Mucosa of rectum (tissue), 2 donors: Measurements from ENCODE around the gene IGIP.

ENCODE experiments used
- H3K27ac ChIP-seq, 2 donors: one replicate each; pipeline ENCODE4 v1.7.0; 2013; ENCODE audit warnings: inconsistent platforms in 2 of 2, low read depth in 2 of 2, low read length in 2 of 2
- H3K27me3 ChIP-seq, 2 donors: one replicate each; pipeline ENCODE4 v1.7.0; 2013; ENCODE audit warnings: low read length in 2 of 2; ENCODE audit not compliant: control insufficient read depth in 2 of 2, insufficient read depth in 2 of 2
- H3K36me3 ChIP-seq, 2 donors: one replicate each; pipeline ENCODE4 v1.7.0; 2013; ENCODE audit warnings: low read length in 2 of 2; ENCODE audit not compliant: control insufficient read depth in 2 of 2, insufficient read depth in 2 of 2
- H3K4me1 ChIP-seq, 2 donors: one replicate each; pipeline ENCODE4 v1.7.0; 2013; ENCODE audit warnings: low read length in 2 of 2, mild to moderate bottlenecking in 1 of 2; ENCODE audit not compliant: control insufficient read depth in 2 of 2, insufficient read depth in 2 of 2
- H3K4me3 ChIP-seq, 2 donors: one replicate each; pipeline ENCODE4 v1.7.0; 2013; ENCODE audit warnings: low read length in 2 of 2
- H3K9ac ChIP-seq, 2 donors: one replicate each; pipeline ENCODE4 v1.7.0; 2013; ENCODE audit warnings: low read length in 2 of 2, low read depth in 1 of 2, mild to moderate bottlenecking in 1 of 2
- H3K9me3 ChIP-seq, 2 donors: one replicate each; pipeline ENCODE4 v1.7.0; 2013; ENCODE audit warnings: low read length in 2 of 2; ENCODE audit not compliant: control insufficient read depth in 2 of 2
- donor health status: healthy.
- donor health status: Normal muscosa, but diverticular disease.

The IGIP gene

DNA sequence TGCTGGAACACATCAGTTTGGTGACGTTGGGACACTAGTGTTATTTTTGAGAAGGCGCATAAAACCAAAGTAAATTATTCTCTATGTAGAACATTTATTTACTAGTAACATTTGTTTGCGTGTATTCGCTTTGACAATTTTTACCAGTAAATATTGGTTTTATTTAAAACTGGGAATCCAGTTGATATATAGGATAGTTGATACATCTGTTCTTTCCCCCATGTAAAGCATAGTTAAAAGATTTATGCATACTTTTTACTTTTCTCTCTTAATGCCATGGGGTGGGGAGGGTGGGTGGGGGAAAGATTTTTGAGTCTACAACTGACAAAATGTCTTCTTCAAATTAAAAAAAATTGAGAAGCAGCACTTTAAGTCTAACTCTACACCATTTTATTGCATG is at the start of gene IGIP:
Gene IGIP, plus strand, starts transcription at position 301 of the 400 bp plus-strand sequence. CDS start 2,540 bp downstream, outside the sequence.
- no peak within 1 kb of the TSS for H3K9ac ChIP-seq
- H3K36me3 ChIP-seq, result no peaks in the 10 kb centered on the region
- H3K27ac ChIP-seq, result no peak within 1 kb of the TSS
- no peaks in the 10 kb centered on the region for H3K9me3 ChIP-seq
- no peak within 1 kb of the TSS for H3K4me3 ChIP-seq
- no peaks in the 10 kb centered on the region for H3K4me1 ChIP-seq
- H3K27me3 ChIP-seq, result no peaks in the 10 kb centered on the region

DNA sequence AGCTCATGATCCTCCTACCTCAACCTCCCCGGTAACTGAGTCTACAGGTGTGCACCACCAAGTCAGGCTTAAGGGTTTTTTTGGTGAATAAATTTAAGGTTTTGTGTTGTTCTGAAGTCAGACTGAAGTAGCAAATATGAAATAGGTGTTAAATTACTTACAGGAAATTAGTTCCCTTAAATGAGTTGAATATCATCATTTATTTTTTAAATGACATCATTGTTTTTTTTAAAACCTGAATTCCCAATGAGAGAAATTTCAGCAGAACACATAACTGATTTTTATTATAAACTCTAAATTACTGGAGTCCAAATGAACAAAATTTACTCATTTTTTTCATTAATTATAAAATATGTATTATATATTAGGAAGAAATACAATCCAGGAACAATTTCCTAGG is 49.6 kb upstream of the IGIP start:
- H3K4me1 ChIP-seq, result no peaks in the 10 kb centered on the region
- H3K9me3 ChIP-seq, result no peaks in the 10 kb centered on the region
- no peaks in the 10 kb centered on the region for H3K36me3 ChIP-seq
- H3K9ac ChIP-seq, result no peak overlapping the region
- H3K27ac ChIP-seq, result no peak overlapping the region
- H3K27me3 ChIP-seq, result no peaks in the 10 kb centered on the region
- no peak overlapping the region for H3K4me3 ChIP-seq

DNA sequence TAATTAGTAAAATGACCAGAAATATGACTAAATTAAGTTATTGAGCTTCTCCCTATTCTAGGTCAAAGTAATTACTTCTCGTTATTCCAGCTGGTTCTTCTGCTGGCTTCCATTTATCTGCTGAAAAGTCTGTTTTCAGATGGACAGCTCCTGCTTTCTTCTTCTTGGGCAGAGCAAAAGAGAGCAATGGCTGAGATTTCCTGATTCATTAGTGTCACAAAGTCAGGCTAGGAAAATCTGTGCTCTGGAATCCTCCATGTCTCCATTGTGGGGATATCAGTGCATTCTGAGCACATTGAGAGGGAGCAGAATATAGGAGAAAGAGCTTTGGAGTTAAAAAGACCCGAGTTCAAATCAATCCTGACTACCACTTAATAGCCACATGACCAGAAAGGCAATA is 48.9 kb upstream of the IGIP start:
- no peak overlapping the region for H3K4me3 ChIP-seq
- no peaks in the 10 kb centered on the region for H3K4me1 ChIP-seq
- no peaks in the 10 kb centered on the region for H3K27me3 ChIP-seq
- no peaks in the 10 kb centered on the region for H3K36me3 ChIP-seq
- no peaks in the 10 kb centered on the region for H3K9me3 ChIP-seq
- no peak overlapping the region for H3K27ac ChIP-seq
- H3K9ac ChIP-seq, result no peak overlapping the region

DNA sequence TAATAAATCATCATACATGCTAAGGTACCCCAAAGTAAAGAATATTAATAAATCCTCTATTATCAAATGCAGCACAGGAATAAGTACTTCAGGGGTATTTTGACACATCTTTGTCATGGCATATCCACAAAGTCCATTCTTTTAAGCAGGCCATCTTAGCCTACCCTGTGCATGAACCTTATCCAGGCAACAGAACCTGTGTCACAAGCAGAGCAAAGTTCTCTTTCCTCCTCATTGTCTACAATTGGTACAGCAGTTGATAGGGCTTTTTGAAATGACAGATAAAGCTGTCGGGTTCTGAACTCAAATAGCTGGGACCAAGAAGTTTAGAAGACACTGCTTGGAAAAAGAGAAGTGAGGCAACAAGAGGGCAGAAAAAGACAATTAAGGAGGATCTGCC is 42.6 kb upstream of the IGIP start:
- H3K27me3 ChIP-seq, result peaks cover 0 to 4% of the 10 kb centered on the region in 2 donors
- H3K36me3 ChIP-seq, result no peaks in the 10 kb centered on the region
- H3K4me1 ChIP-seq, result no peaks in the 10 kb centered on the region
- no peak overlapping the region for H3K27ac ChIP-seq
- H3K9me3 ChIP-seq, result no peaks in the 10 kb centered on the region
- H3K4me3 ChIP-seq, result no peak overlapping the region
- no peak overlapping the region for H3K9ac ChIP-seq

DNA sequence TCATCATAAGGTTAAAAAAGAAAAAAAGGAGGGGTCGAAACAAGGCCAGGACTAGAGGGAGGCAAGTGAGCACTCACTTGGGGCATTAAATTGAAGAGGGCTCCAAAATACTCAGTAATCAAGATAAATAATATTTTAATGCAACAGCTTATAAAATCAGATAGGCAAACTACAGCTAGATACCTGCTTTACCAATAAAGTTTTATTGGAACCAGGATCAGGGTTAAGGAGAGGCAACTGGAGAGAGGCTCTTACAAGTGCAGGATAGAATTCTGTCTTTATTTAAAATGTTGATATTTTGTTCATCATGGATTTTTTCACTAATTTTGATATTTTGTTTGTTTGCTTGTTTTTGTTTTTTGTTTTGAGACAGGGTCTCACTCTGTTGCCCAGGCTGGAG is 42.1 kb upstream of the IGIP start:
- no peaks in the 10 kb centered on the region for H3K36me3 ChIP-seq
- H3K9me3 ChIP-seq, result no peaks in the 10 kb centered on the region
- H3K4me1 ChIP-seq, result no peaks in the 10 kb centered on the region
- H3K27me3 ChIP-seq, result peaks cover 0 to 4% of the 10 kb centered on the region in 2 donors
- no peak overlapping the region for H3K9ac ChIP-seq
- H3K27ac ChIP-seq, result no peak overlapping the region
- no peak overlapping the region for H3K4me3 ChIP-seq

DNA sequence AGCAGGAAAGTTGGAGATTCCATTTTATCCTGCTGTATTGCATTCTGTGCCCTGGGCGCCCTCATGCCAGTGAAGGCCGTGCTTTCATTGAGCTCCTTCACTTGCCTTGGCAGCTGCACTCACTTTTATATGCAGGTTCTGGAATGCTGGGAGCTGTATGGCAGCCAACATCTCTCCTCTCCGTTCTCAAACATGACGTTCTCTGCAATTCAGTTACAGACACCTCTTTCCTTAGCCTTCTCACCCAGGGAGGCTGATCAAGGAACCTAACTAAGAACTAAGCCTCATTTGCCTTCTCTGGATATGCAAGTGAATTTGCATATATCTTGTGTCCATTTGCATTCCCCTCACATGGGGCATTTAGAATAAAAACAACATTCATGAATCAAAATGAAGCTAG is 41.2 kb upstream of the IGIP start:
- Histone ChIP-seq H3K36me3 (no peaks in the 10 kb centered on the region), H3K4me1 (no peaks in the 10 kb centered on the region), H3K27me3 (peaks cover 0 to 4% of the 10 kb centered on the region in 2 donors), H3K9ac (no peak overlapping the region), H3K9me3 (peaks cover 0 to 3% of the 10 kb centered on the region in 2 donors), H3K4me3 (no peak overlapping the region), H3K27ac (no peak overlapping the region)

DNA sequence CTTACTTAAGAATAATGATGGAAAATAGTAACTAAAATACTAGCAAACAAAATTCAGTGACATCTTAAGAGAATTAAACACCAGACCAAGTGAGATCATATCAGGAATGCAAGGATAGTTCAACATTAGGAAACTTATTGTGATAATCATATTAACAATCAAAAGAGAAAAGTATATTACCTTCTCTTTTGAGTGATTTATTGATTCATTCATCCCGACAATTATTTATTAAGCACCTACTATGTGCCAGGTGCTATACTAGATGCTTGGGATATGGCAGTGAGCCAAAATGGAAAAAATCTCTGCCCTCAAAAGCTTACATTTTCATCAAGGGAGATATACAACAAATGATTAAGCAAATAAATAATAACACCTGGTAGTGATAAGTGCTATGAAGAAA is 35.5 kb upstream of the IGIP start:
- Histone ChIP-seq H3K9ac (no peak overlapping the region), H3K36me3 (no peaks in the 10 kb centered on the region), H3K27ac (no peak overlapping the region), H3K4me3 (no peak overlapping the region), H3K4me1 (no peaks in the 10 kb centered on the region), H3K9me3 (peaks cover 8 to 11% of the 10 kb centered on the region in 2 donors), H3K27me3 (peaks cover 0 to 3% of the 10 kb centered on the region in 2 donors)

DNA sequence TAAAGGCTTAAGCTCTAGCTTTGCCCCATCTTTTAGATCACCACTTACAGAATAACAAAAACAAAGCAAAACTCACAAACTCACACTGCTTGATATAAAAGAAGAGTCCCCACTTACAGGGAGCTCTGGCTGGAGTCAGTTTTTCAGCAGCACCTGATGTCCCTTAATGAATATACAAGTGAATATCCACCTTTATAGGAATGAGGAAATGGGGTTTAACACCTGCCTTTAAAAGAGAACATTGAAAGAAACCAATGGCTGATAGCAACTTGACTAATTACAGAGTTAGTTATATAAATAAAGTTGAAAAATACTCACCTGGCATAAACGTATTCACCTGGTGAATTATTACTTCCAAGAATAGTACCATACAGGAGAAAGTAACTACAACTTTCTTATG is 32.6 kb upstream of the IGIP start:
- H3K4me3 ChIP-seq, result no peak overlapping the region
- H3K4me1 ChIP-seq, result no peaks in the 10 kb centered on the region
- H3K27me3 ChIP-seq, result peaks cover 0 to 3% of the 10 kb centered on the region in 2 donors
- H3K27ac ChIP-seq, result no peak overlapping the region
- no peak overlapping the region for H3K9ac ChIP-seq
- no peaks in the 10 kb centered on the region for H3K36me3 ChIP-seq
- H3K9me3 ChIP-seq, result peaks cover 8 to 11% of the 10 kb centered on the region in 2 donors

DNA sequence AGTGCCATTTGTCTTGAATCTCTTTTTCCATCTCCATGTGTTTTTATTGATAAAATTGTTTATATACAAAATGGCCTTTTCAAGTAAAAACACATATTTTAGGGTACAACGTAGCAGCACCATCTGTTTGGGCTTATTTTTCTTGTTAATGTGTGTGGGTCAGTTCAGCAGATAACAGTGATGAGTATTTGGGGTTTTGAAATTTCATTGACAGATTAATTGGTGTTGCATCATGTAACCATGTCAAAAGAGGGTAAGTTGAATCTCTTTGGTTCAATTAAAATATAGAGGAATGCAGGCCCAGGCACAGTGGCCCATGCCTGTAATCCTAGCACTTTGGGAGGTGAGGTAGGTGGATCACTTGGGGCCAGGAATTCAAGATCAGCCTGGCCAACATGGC is 31.9 kb upstream of the IGIP start:
- Histone ChIP-seq H3K36me3 (no peaks in the 10 kb centered on the region), H3K27me3 (peaks cover 0 to 3% of the 10 kb centered on the region in 2 donors), H3K9me3 (peaks cover 8 to 11% of the 10 kb centered on the region in 2 donors), H3K4me3 (no peak overlapping the region), H3K9ac (no peak overlapping the region), H3K4me1 (no peaks in the 10 kb centered on the region), H3K27ac (no peak overlapping the region)

DNA sequence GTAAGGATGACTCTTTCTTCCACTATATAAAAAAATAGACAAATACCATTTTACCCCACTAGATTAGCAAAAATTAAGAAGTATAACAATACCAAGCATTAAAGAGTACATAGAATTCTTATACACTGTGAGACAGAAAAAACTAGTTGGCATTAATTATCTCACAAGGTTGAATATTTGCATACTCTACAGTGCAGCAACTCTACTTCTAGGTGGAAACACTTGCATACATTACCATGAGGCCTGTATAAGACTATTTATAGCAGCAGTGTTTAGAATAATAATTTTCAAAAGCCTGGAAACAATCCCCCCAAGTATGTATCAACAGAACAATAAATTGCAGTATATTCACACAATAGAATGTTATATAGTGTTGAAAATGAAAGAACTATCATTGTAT is 30.8 kb upstream of the IGIP start:
- Histone ChIP-seq H3K4me3 (no peak overlapping the region), H3K4me1 (no peaks in the 10 kb centered on the region), H3K27ac (no peak overlapping the region), H3K36me3 (no peaks in the 10 kb centered on the region), H3K9me3 (peaks cover 5 to 8% of the 10 kb centered on the region in 2 donors), H3K9ac (no peak overlapping the region), H3K27me3 (peaks cover 0 to 3% of the 10 kb centered on the region in 2 donors)

DNA sequence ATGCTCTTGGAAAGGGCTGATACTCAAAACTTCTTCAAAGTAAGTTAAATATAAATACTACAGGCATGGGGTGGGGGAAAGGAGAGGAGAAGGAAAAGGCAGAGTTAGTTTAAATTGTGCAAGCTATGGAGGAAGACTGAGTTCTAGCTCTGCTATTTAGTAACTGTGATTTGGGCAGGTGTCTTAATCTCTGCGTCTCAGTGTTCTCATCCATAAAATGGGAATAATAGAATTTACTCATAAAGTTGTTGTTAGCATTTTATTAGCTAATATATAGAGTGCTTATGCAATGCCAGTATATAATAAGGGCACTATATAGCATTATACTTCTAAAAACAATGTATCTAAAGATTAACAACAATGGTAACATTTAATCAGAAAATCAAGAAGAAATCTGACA is 24.6 kb upstream of the IGIP start:
- Histone ChIP-seq H3K27me3 (no peaks in the 10 kb centered on the region), H3K27ac (no peak overlapping the region), H3K4me1 (no peaks in the 10 kb centered on the region), H3K9me3 (no peaks in the 10 kb centered on the region), H3K9ac (no peak overlapping the region), H3K36me3 (no peaks in the 10 kb centered on the region), H3K4me3 (no peak overlapping the region)
